GM21390 (cell line): ENCODE measurements around the gene PLXNA2.

Source experiments
- ATAC-seq: cut with Tn5 transposase; IDR thresholded peaks from one replicate; pipeline ENCODE4 v1.9.1; 2021; ENCODE audit not compliant: unreplicated experiment

The PLXNA2 gene

GRCh38 chr1:208166340-208167138, 77.6 kb downstream of the PLXNA2 start:
- ATAC-seq: no peak

GRCh38 chr1:208165659-208166058, 78.5 kb downstream of the PLXNA2 start:
- no peak for ATAC-seq

- ATAC-seq: no peak
Measured at GRCh38 chr1:208164609-208165008, 79.6 kb downstream of the PLXNA2 start.

GRCh38 chr1:208163539-208163938, 80.6 kb downstream of the PLXNA2 start:
- no peak for ATAC-seq

GRCh38 chr1:208162903-208163302, 81.3 kb downstream of the PLXNA2 start:
- no peak for ATAC-seq

- no peak for ATAC-seq
Measured at GRCh38 chr1:208161656-208162375, 82.4 kb downstream of the PLXNA2 start.

- ATAC-seq: no peak
Measured at GRCh38 chr1:208161005-208161404, 83.2 kb downstream of the PLXNA2 start.

- no peak for ATAC-seq
Measured at GRCh38 chr1:208160259-208160819, 83.8 kb downstream of the PLXNA2 start.

GRCh38 chr1:208159555-208160258, 84.5 kb downstream of the PLXNA2 start:
- ATAC-seq: no peak

GRCh38 chr1:208158640-208159554, 85.3 kb downstream of the PLXNA2 start:
- ATAC-seq: no peak

GRCh38 chr1:208157769-208158168, 86.4 kb downstream of the PLXNA2 start:
- no peak for ATAC-seq

GRCh38 chr1:208156741-208157140, 87.4 kb downstream of the PLXNA2 start:
- ATAC-seq: no peak

GRCh38 chr1:208156310-208156709, 87.9 kb downstream of the PLXNA2 start:
- ATAC-seq: no peak

GRCh38 chr1:208154679-208155642, 89.2 kb downstream of the PLXNA2 start:
- ATAC-seq: no peak

GRCh38 chr1:208154040-208154439, 90.1 kb downstream of the PLXNA2 start:
- ATAC-seq: no peak

GRCh38 chr1:208153386-208153785, 90.8 kb downstream of the PLXNA2 start:
- no peak for ATAC-seq

GRCh38 chr1:208151728-208152598, 92.2 kb downstream of the PLXNA2 start:
- ATAC-seq: no peak

- ATAC-seq: no peak
Measured at GRCh38 chr1:208150833-208151458, 93.2 kb downstream of the PLXNA2 start.
